Measurements from ENCODE around the gene CCSER2. TPM values are rescaled to one million over a fixed set of nuclear protein-coding genes. Genes with fewer than 3 reads are reported as not detected.

CCSER2 gene
- total and polyA plus RNA-seq, 8 donors: 7.0 to 87.9 (median 27.1) TPM

DNA sequence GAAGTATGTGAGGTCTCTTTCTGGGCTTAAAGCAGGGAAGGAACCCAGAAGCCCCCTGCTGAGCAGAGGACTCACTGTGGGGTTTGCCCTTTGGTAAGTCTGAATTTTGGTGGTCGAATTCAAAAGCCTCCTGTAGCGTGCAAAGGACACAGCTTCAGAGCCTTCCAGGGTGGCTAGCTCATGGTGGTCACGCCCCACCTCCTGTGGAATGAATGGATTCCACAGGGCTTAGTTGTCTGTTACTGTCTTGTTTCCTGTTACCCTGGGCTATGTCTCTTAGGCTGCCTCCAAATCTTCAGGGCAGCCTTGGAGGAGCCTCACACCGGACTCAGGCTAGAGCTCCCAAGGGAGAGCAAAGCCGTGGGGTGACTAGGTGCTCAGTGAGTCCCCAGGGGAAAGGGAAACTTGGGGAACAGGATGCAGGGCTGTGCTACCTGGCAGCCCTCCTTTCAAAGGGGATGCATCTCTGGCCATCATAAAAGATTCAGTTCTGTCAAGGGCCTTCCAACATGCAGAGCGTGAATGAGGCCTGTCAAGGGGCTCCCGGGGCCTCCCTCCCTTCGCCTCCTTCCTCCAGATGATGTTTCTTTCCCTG is 211.7 kb downstream of the CCSER2 start:
- H3K4me1 ChIP-seq: peaks cover 6 to 13% (median 11%) of the 10 kb centered on the region in 4 donors
- no peak overlapping the region for H3K27ac ChIP-seq
- WGBS, 5 donors: 26 to 43% (median 39%) methylated on average over 7 to 8 of the region's 8 CpGs
- TF ChIP-seq POLR2A (IDR thresholded peaks at IDR 0.05) (no peak), EP300 (IDR thresholded peaks at IDR 0.05) (no peak), POLR2AphosphoS5 (IDR thresholded peaks at IDR 0.05) (no peak), CTCF (IDR thresholded peaks at IDR 0.05) (no peak)
- no peaks in the 10 kb centered on the region for H3K9me3 ChIP-seq
- H3K36me3 ChIP-seq: no peaks in the 10 kb centered on the region
- no peak for DNase-seq
- H3K27me3 ChIP-seq: peaks cover 0 to 45% (median 0%) of the 10 kb centered on the region in 3 donors
- H3K4me3 ChIP-seq: peak overlapping the region in 3 of 4 donors; percentile 32 to 54 (median 44)
- intact Hi-C loops (cut with DNase I; ENCODE audit: low total_unique reads): no loop called here

DNA sequence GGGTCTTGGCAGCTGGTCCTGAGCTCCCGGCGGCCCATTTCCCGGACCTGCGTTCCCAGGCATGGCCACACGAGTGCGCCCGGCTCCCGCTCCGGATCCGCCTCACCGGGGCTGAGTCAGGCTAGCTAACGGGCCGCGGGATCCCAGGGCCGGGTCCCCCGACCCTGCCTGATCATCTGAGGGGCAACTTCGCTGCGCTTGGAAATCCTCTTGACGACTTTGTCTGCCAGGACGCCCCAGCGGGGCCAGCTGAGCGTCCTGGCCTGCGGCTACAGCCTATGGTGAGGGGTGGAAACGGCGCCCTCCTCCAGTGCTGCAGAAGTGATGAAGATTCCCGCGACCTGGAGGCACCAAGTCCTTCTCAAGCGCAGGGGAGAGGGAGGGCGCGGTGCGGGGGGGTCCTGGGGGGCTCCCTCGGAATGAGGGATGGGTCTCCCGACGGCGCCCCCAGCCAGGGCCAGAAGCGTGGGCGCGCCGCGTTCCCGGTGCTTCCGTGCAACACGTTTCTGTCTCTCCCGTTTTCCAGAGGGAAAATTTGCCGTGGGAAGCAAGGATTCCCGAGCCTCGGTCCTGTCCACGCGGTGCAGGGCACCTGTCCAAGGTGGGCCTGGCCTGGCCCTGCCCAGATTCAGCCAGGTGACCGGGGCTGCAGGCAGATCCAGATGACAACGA is 212.4 kb downstream of the CCSER2 start:
- H3K4me3 ChIP-seq: peak overlapping the region; percentile 32 to 54 (median 41)
- peaks cover 0 to 45% (median 0%) of the 10 kb centered on the region in 3 donors for H3K27me3 ChIP-seq
- H3K9me3 ChIP-seq: no peaks in the 10 kb centered on the region
- DNase-seq: peak; percentile 64 to 76
- H3K4me1 ChIP-seq: peaks cover 6 to 13% (median 11%) of the 10 kb centered on the region in 4 donors
- H3K36me3 ChIP-seq: no peaks in the 10 kb centered on the region
- intact Hi-C loops (cut with DNase I; ENCODE audit: low total_unique reads): no loop called here
- TF ChIP-seq POLR2A (IDR thresholded peaks at IDR 0.05): no peak
- no peak for TF ChIP-seq POLR2AphosphoS5 (IDR thresholded peaks at IDR 0.05)
- no peak for TF ChIP-seq EP300 (IDR thresholded peaks at IDR 0.05)
- peak in 5 of 7 experiments; percentile 52 to 75 (median 65) for TF ChIP-seq CTCF (IDR thresholded peaks at IDR 0.05)
- no peak overlapping the region for H3K27ac ChIP-seq
- 3 to 8% (median 7%) methylated on average over 6 to 51 of the region's 51 CpGs for WGBS, 5 donors

DNA sequence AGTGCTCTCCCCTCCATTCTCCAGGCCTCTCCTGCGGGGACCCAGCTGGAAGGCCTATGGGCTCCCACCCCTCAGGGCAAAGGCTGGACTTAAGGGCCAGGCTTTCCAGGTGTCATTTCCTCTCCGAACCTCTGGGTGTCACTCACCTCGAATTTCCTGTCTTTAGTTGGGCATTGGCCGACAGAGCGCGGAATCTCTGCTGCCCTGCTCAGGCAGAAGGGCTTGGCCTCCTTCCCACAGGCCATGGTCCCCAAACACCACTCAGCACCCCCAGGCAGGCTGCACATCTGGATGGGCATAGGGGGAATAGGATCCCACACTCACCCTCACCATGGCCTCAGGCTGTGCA is 212.9 kb downstream of the CCSER2 start:
- peaks cover 0 to 47% (median 0%) of the 10 kb centered on the region in 3 donors for H3K27me3 ChIP-seq
- H3K4me1 ChIP-seq: peaks cover 6 to 13% (median 11%) of the 10 kb centered on the region in 4 donors
- WGBS, 5 donors: 68 to 79% (median 72%) methylated on average over 6 of the region's 6 CpGs
- no peak for DNase-seq
- H3K4me3 ChIP-seq: peak overlapping the region in 3 of 4 donors; percentile 38 to 54 (median 44)
- TF ChIP-seq CTCF (IDR thresholded peaks at IDR 0.05): no peak
- no peak for TF ChIP-seq POLR2A (IDR thresholded peaks at IDR 0.05)
- no peak for TF ChIP-seq EP300 (IDR thresholded peaks at IDR 0.05)
- TF ChIP-seq POLR2AphosphoS5 (IDR thresholded peaks at IDR 0.05): no peak
- H3K27ac ChIP-seq: no peak overlapping the region
- no peaks in the 10 kb centered on the region for H3K36me3 ChIP-seq
- intact Hi-C loops (cut with DNase I; ENCODE audit: low total_unique reads): no loop called here
- no peaks in the 10 kb centered on the region for H3K9me3 ChIP-seq

GRCh38 chr10:84542522-84543490 is 214.4 kb downstream of the CCSER2 start:
- WGBS, 5 donors: 60 to 69% (median 62%) methylated on average over 25 of the region's 25 CpGs
- no peak overlapping the region for H3K27ac ChIP-seq
- H3K36me3 ChIP-seq: no peaks in the 10 kb centered on the region

More at GRCh38 chr10:84542522-84543490, 214.4 kb downstream of the CCSER2 start:
- H3K9me3 ChIP-seq: no peaks in the 10 kb centered on the region
- no peak for TF ChIP-seq POLR2A (IDR thresholded peaks at IDR 0.05)
- TF ChIP-seq EP300 (IDR thresholded peaks at IDR 0.05): no peak
- TF ChIP-seq CTCF (IDR thresholded peaks at IDR 0.05): no peak
- no peak for TF ChIP-seq POLR2AphosphoS5 (IDR thresholded peaks at IDR 0.05)
- H3K4me3 ChIP-seq: no peak overlapping the region
- H3K4me1 ChIP-seq: peaks cover 6 to 13% (median 11%) of the 10 kb centered on the region in 4 donors
- intact Hi-C loops (cut with DNase I; ENCODE audit: low total_unique reads): no loop called here
- peaks cover 0 to 52% (median 0%) of the 10 kb centered on the region in 3 donors for H3K27me3 ChIP-seq
- DNase-seq: no peak
